SKM-1 (cell line): ENCODE measurements around the gene GNA12.
"Not testable (repeated sequence)": the region's sequence is repeated elsewhere in the genome, so short reads cannot be mapped to it uniquely, and the experiment has no call there.

Experiments used
- DNase-seq: peaks from one replicate; lab custom pipeline; 2025; ENCODE audit not compliant: unreplicated experiment; lab: John Stamatoyannopoulos, UW

Gene GNA12

GRCh38 chr7:2732388-2732787 is 111.7 kb downstream of the GNA12 start:
- DNase-seq, result no peak

GRCh38 chr7:2730846-2731770 is 113.0 kb downstream of the GNA12 start:
- DNase-seq, result no peak

GRCh38 chr7:2729893-2730716 is 114.0 kb downstream of the GNA12 start:
- no peak for DNase-seq

- DNase-seq, result no peak
Observed at GRCh38 chr7:2729031-2729892, 114.8 kb downstream of the GNA12 start.

- no peak for DNase-seq
Observed at GRCh38 chr7:2728316-2729030, 115.6 kb downstream of the GNA12 start.

GRCh38 chr7:2727206-2727605 is 116.9 kb downstream of the GNA12 start:
- not testable (repeated sequence) for DNase-seq

GRCh38 chr7:2726316-2727018 is 117.6 kb downstream of the GNA12 start:
- no peak for DNase-seq

GRCh38 chr7:2725178-2726105 is 118.7 kb downstream of the GNA12 start:
- no peak for DNase-seq

GRCh38 chr7:2724453-2725177 is 119.5 kb downstream of the GNA12 start:
- DNase-seq, result no peak

- DNase-seq, result not testable (repeated sequence)
Observed at GRCh38 chr7:2724036-2724435, 120.1 kb downstream of the GNA12 start.

- no peak for DNase-seq
Observed at GRCh38 chr7:2723138-2723850, 120.8 kb downstream of the GNA12 start.

- DNase-seq, result no peak
Observed at GRCh38 chr7:2722591-2722990, 121.5 kb downstream of the GNA12 start.

GRCh38 chr7:2721842-2722241 is 122.3 kb downstream of the GNA12 start:
- no peak for DNase-seq

- no peak for DNase-seq
Observed at GRCh38 chr7:2720024-2720423, 124.1 kb downstream of the GNA12 start.

GRCh38 chr7:2719007-2719406 is 125.1 kb downstream of the GNA12 start:
- no peak for DNase-seq

GRCh38 chr7:2718296-2718965 is 125.7 kb downstream of the GNA12 start:
- DNase-seq, result no peak
